Neuronal stem cell (in vitro differentiated cells): ENCODE measurements around the gene RALY.

Experiments used
- DNase-seq: peaks from one replicate; pipeline ENCODE4 v3.0.0-alpha.2; 2013; ENCODE audit warnings: low spot score
- H2AFZ ChIP-seq: one replicate; pipeline ENCODE4 v1.6.1; 2013; ENCODE audit warnings: mild to moderate bottlenecking, low read length, inconsistent platforms
- H2AK5ac ChIP-seq: 2 replicates; pipeline ENCODE4 v1.6.1; 2013; ENCODE audit warnings: low read depth, mild to moderate bottlenecking, inconsistent platforms, low read length, moderate library complexity, mixed read lengths
- H2BK120ac ChIP-seq: 2 replicates; pipeline ENCODE4 v1.6.1; 2013; ENCODE audit warnings: low read depth, mild to moderate bottlenecking, inconsistent platforms, low read length, moderate library complexity, mixed read lengths
- H2BK12ac ChIP-seq: one replicate; pipeline ENCODE4 v1.6.1; 2013; ENCODE audit warnings: low read length, inconsistent platforms
- H2BK15ac ChIP-seq: 2 replicates; pipeline ENCODE4 v1.6.1; 2013; ENCODE audit warnings: mild to moderate bottlenecking, low read length, inconsistent platforms, mixed read lengths
- H2BK5ac ChIP-seq: one replicate; pipeline ENCODE4 v1.6.1; 2013; ENCODE audit warnings: inconsistent platforms, mild to moderate bottlenecking, low read length, moderate library complexity
- H3K14ac ChIP-seq: one replicate; pipeline ENCODE4 v1.6.1; 2013; ENCODE audit warnings: low read length, inconsistent platforms
- H3K18ac ChIP-seq: 2 replicates; pipeline ENCODE4 v1.6.1; 2013; ENCODE audit warnings: low read length, inconsistent platforms
- H3K23ac ChIP-seq: 2 replicates; pipeline ENCODE4 v1.6.1; 2013; ENCODE audit warnings: low read depth, mild to moderate bottlenecking, mixed read lengths, low read length, inconsistent platforms; ENCODE audit not compliant: poor library complexity
- H3K27ac ChIP-seq: replicated peaks from 3 replicates; pipeline ENCODE4 v1.5.1; 2013; ENCODE audit warnings: low read length, inconsistent platforms
- H3K27me3 ChIP-seq, 3 experiments: 2 replicates each; pipeline ENCODE4 v1.6.1; 2013; ENCODE audit warnings: low read length in 3 of 3, mild to moderate bottlenecking in 2 of 3, inconsistent platforms in 1 of 3, low read depth in 1 of 3, mixed read lengths in 1 of 3, moderate library complexity in 1 of 3; ENCODE audit not compliant: control insufficient read depth in 3 of 3, insufficient read depth in 3 of 3
- H3K36me3 ChIP-seq, 2 donors: replicated peaks in 1 of 2; 2 replicates each; pipeline ENCODE4 v1.6.1; 2013; ENCODE audit warnings: low read length in 2 of 2; ENCODE audit not compliant: control insufficient read depth in 2 of 2, insufficient read depth in 2 of 2
- H3K4ac ChIP-seq: 2 replicates; pipeline ENCODE4 v1.6.1; 2013; ENCODE audit warnings: inconsistent platforms, mild to moderate bottlenecking, low read length, moderate library complexity
- H3K4me1 ChIP-seq, 2 donors: 1 replicate in 1 of 2; 2 replicates in 1 of 2; pipeline ENCODE4 v1.6.1; 2013; ENCODE audit warnings: low read length in 2 of 2, low read depth in 1 of 2; ENCODE audit not compliant: control insufficient read depth in 2 of 2, insufficient read depth in 1 of 2
- H3K4me2 ChIP-seq: one replicate; pipeline ENCODE4 v1.6.1; 2013; ENCODE audit warnings: mild to moderate bottlenecking, low read length, inconsistent platforms; ENCODE audit not compliant: insufficient read depth, poor library complexity, severe bottlenecking
- H3K4me3 ChIP-seq, 2 donors: 2 replicates each; pipeline ENCODE4 v1.5.1; 2013; ENCODE audit warnings: low read length in 2 of 2, mild to moderate bottlenecking in 2 of 2, inconsistent platforms in 1 of 2, moderate library complexity in 1 of 2
- H3K79me1 ChIP-seq: one replicate; pipeline ENCODE4 v1.6.1; 2013; ENCODE audit warnings: low read depth, mild to moderate bottlenecking, inconsistent platforms, low read length, moderate library complexity
- H3K9ac ChIP-seq: one replicate; pipeline ENCODE4 v1.6.1; 2013; ENCODE audit warnings: mild to moderate bottlenecking, low read depth, low read length, inconsistent platforms; ENCODE audit not compliant: poor library complexity
- H3K9me3 ChIP-seq, 2 donors: replicated peaks in 1 of 2; 2 replicates each; pipeline versions ENCODE3 to v1.6.1; 2013; ENCODE audit warnings: low read length in 2 of 2, mild to moderate bottlenecking in 2 of 2, inconsistent platforms in 1 of 2, low read depth in 1 of 2, mixed read lengths in 1 of 2, moderate library complexity in 1 of 2; ENCODE audit not compliant: control insufficient read depth in 2 of 2, insufficient read depth in 1 of 2
- H4K8ac ChIP-seq: one replicate; pipeline ENCODE4 v1.6.1; 2013; ENCODE audit warnings: low read depth, mild to moderate bottlenecking, inconsistent platforms, low read length, moderate library complexity
- H4K91ac ChIP-seq: one replicate; pipeline ENCODE4 v1.6.1; 2013; ENCODE audit warnings: low read length, low read depth, mild to moderate bottlenecking, inconsistent platforms; ENCODE audit not compliant: poor library complexity
- WGBS, 2 donors: extraction: QIAGEN DNeasy Blood & Tissue Kit; methylation state at CpG; one replicate each; pipeline ENCODE4 v1.1.7; 2013; ENCODE audit warnings: missing lambda C conversion rate in 2 of 2, mixed read lengths in 1 of 2; ENCODE audit not compliant: insufficient read length in 2 of 2, insufficient replicate concordance in 1 of 2; ENCODE audit errors: extremely low coverage in 2 of 2; 5-methylcytosine and 5-hydroxymethylcytosine counted together

RALY gene

DNA sequence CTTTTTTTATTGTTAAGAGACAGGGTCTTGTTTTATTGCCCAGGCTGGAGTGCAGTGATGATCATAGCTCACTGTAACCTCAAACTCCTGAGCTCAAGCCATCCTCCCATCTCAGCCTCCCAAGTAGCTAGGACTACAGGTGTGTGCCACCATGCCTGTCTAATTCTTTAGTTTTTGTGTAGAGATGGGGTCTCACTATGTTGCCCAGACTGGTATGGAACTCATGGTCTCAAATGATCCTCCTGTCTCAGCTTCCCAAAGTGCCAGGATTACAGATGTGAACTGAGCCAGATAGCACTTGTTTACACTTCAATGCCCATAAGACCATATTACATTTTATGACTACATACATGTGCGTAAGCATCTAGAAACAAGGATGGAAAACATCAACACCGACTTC, 100.2 kb downstream of the RALY start:
- no peak for DNase-seq
- no peak overlapping the region for H3K27ac ChIP-seq
- no peak overlapping the region for H3K14ac ChIP-seq
- no peak overlapping the region for H2BK12ac ChIP-seq
- no peak overlapping the region for H3K4ac ChIP-seq
- no peak overlapping the region for H2AFZ ChIP-seq
- H3K9me3 ChIP-seq, result no peaks in the 10 kb centered on the region
- no peak overlapping the region for H2BK15ac ChIP-seq
- no peak overlapping the region for H3K18ac ChIP-seq
- no peaks in the 10 kb centered on the region for H3K4me1 ChIP-seq
- no peak overlapping the region for H3K23ac ChIP-seq
- H2BK5ac ChIP-seq, result no peak overlapping the region
- WGBS, 2 donors, result no CpG with 5 or more reads among the region's 2 CpGs
- peaks cover under 1% of the 10 kb centered on the region for H3K79me1 ChIP-seq
- no peak overlapping the region for H3K9ac ChIP-seq
- H3K27me3 ChIP-seq, result no peaks in the 10 kb centered on the region
- H4K91ac ChIP-seq, result no peak overlapping the region
- no peak overlapping the region for H3K4me3 ChIP-seq
- no peak overlapping the region for H4K8ac ChIP-seq
- no peak overlapping the region for H3K4me2 ChIP-seq
- no peak overlapping the region for H2BK120ac ChIP-seq
- H3K36me3 ChIP-seq, result peaks cover 38 to 99% of the 10 kb centered on the region in 2 donors
- H2AK5ac ChIP-seq, result no peak overlapping the region

DNA sequence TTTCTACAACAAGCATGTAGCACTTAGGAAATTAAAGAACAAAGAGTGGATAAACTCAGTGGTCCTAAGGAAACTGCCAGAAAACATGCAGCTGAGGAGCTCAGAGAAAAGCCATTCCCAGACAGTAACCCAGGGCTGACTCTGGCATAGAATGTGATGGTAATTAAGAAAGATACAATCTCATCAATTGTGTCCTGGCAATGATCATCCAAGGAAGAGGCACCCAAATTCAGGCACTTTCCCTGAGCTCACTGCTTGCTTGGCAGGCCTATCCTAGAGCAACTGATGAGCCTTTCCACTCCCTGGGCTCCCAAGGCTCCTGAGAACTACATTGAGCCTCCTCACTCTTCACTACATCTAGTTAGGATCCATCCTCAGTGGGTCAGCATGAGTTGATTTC, 102.1 kb downstream of the RALY start:
- no peak overlapping the region for H3K23ac ChIP-seq
- H3K4me1 ChIP-seq, result no peaks in the 10 kb centered on the region
- H2BK15ac ChIP-seq, result no peak overlapping the region
- H2AFZ ChIP-seq, result no peak overlapping the region
- H3K9me3 ChIP-seq, result no peaks in the 10 kb centered on the region
- no peak overlapping the region for H3K4me2 ChIP-seq
- no peak overlapping the region for H2AK5ac ChIP-seq
- no peak overlapping the region for H4K91ac ChIP-seq
- no peak overlapping the region for H2BK120ac ChIP-seq
- no peaks in the 10 kb centered on the region for H3K27me3 ChIP-seq
- H3K14ac ChIP-seq, result no peak overlapping the region
- no peak overlapping the region for H2BK5ac ChIP-seq
- no peak overlapping the region for H3K4ac ChIP-seq
- H3K18ac ChIP-seq, result no peak overlapping the region
- no peak overlapping the region for H4K8ac ChIP-seq
- H3K4me3 ChIP-seq, result no peak overlapping the region
- peaks cover 42 to 99% of the 10 kb centered on the region in 2 donors for H3K36me3 ChIP-seq
- no peak overlapping the region for H3K9ac ChIP-seq
- peaks cover 6% of the 10 kb centered on the region for H3K79me1 ChIP-seq
- no peak overlapping the region for H2BK12ac ChIP-seq
- H3K27ac ChIP-seq, result no peak overlapping the region
- no peak for DNase-seq

DNA sequence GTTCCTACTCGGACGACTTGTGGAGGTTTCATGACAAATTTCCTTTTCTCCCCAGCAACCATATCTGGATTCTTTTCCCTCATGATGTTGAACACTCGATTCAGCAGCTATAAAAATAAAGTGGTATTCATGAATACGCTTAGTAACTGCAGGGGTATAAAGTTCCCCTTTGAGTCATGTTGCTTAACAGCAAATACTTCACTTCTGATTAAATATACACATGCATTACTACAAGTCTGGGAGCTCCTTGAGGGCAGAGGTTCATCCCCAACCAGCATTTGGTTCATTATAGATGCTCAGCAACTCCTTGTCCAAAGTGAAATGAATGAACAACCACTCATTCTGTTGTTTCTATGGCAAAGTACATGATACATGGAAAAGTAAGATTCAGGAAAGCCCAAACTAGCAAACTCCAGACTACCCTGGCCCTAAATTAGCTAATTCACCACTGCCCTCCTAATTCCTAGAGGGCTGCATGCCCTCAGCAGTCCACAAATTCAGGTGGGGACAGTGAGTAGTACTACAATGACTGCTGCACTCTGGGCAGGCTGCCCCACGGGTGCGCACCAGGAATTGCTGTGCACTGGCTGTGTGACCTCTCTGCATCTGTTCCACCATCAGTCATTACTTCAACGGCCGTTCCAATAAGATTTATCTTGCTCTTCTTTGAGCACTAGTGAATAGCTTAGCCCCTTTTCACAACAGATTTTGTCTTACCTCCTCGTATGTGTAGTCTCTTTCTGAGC, 103.2 kb downstream of the RALY start:
- no peak overlapping the region for H3K14ac ChIP-seq
- no peaks in the 10 kb centered on the region for H3K4me1 ChIP-seq
- H3K27me3 ChIP-seq, result no peaks in the 10 kb centered on the region
- no peak overlapping the region for H3K4me3 ChIP-seq
- H3K27ac ChIP-seq, result no peak overlapping the region
- no peak overlapping the region for H3K4ac ChIP-seq
- WGBS, 2 donors, result no CpG with 5 or more reads among the region's 9 CpGs
- H3K36me3 ChIP-seq, result peaks cover 46 to 100% of the 10 kb centered on the region in 2 donors
- H3K9me3 ChIP-seq, result no peaks in the 10 kb centered on the region
- H2BK12ac ChIP-seq, result no peak overlapping the region
- H3K79me1 ChIP-seq, result peaks cover 6% of the 10 kb centered on the region
- no peak overlapping the region for H2BK5ac ChIP-seq
- H3K18ac ChIP-seq, result no peak overlapping the region
- H2AFZ ChIP-seq, result no peak overlapping the region
- H3K4me2 ChIP-seq, result no peak overlapping the region
- no peak overlapping the region for H4K91ac ChIP-seq
- no peak overlapping the region for H2BK120ac ChIP-seq
- no peak overlapping the region for H2AK5ac ChIP-seq
- DNase-seq, result no peak
- no peak overlapping the region for H2BK15ac ChIP-seq
- no peak overlapping the region for H4K8ac ChIP-seq
- no peak overlapping the region for H3K23ac ChIP-seq
- H3K9ac ChIP-seq, result no peak overlapping the region

DNA sequence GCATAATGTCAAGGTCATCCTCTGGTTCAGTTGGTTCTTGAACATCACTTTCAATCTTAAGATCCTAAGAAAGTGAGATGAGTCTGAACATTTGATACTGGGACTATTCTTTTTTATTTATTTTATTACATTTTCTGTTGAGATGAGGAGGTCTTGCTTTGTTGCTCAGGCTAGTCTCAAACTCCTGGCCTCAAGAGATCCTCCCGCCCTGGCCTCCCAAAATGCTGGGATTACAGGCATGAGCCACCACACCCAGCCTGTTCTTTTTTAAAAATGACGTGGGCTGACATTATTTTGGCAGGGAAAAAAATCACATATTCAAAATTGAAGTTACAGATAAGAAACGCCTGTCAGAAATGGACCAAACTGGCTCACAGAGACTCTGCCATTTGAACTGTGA, 104.9 kb downstream of the RALY start:
- H3K4me2 ChIP-seq, result no peak overlapping the region
- H3K4me1 ChIP-seq, result no peaks in the 10 kb centered on the region
- H3K79me1 ChIP-seq, result peaks cover 6% of the 10 kb centered on the region
- no peaks in the 10 kb centered on the region for H3K9me3 ChIP-seq
- H3K4me3 ChIP-seq, result no peak overlapping the region
- H3K23ac ChIP-seq, result no peak overlapping the region
- H3K27ac ChIP-seq, result no peak overlapping the region
- peaks cover 45 to 100% of the 10 kb centered on the region in 2 donors for H3K36me3 ChIP-seq
- no peak for DNase-seq
- no peak overlapping the region for H2BK120ac ChIP-seq
- H3K4ac ChIP-seq, result no peak overlapping the region
- H2AFZ ChIP-seq, result no peak overlapping the region
- no peak overlapping the region for H4K91ac ChIP-seq
- no peak overlapping the region for H4K8ac ChIP-seq
- H3K27me3 ChIP-seq, result no peaks in the 10 kb centered on the region
- no peak overlapping the region for H3K18ac ChIP-seq
- H3K14ac ChIP-seq, result no peak overlapping the region
- WGBS, 2 donors, result no CpG with 5 or more reads among the region's 3 CpGs
- H2BK15ac ChIP-seq, result no peak overlapping the region
- H2BK5ac ChIP-seq, result no peak overlapping the region
- H2BK12ac ChIP-seq, result no peak overlapping the region
- H3K9ac ChIP-seq, result no peak overlapping the region
- H2AK5ac ChIP-seq, result no peak overlapping the region
